22Rv1 (cell line): ENCODE results near the gene NARF.
"Not testable (repeated sequence)": the region's sequence is repeated elsewhere in the genome, so short reads cannot be mapped to it uniquely, and the experiment has no call there.

ENCODE experiments used
- H3K27ac ChIP-seq: fragments of 450-650 bp; 2 replicates; pipeline ENCODE4 v1.5.1; 2017
- CTCF ChIP-seq: fragments of 450-650 bp; IDR thresholded peaks from 2 replicates; pipeline ENCODE4 v1.5.1; 2017; ENCODE audit warnings: mild to moderate bottlenecking
- ZFX ChIP-seq: fragments of 450-650 bp; IDR thresholded peaks from 2 replicates; pipeline ENCODE4 v1.6.1; 2017; ENCODE audit warnings: antibody characterized with exemption, borderline replicate concordance

Gene NARF

DNA sequence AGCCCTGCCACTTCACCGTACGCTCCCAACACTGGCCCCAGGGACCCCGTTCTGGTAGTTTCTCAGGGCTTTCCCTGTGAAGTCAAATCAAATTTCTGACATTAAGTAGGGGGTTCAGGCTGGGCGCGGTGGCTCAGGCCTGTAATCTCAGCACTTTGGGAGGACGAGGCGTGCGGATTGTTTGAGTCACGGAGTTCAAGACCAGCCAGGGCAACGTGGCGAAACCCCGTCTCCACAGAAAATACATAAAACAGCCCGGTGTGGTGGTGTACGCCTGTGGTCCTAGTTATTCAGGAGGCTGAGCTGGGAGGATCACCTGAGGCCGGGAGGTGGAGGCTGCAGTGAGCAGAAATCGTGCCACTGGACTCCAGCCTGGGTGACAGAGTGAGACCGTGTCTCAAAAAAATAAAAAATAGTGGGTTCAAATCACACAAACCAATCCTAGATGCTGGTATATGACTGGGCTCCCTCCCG lies 8.6 kb upstream of the NARF start:
- peak overlapping the region; percentile 82 for H3K27ac ChIP-seq
- TF ChIP-seq ZFX (no peak), CTCF (no peak)

- peak within 1 kb of the TSS; percentile 82 for H3K27ac ChIP-seq
- TF ChIP-seq ZFX = no peak
- no peak for TF ChIP-seq CTCF
Measured at GRCh38 chr17:82450357-82451106, 8.0 kb upstream of the NARF start, which contains the start of gene CYBC1. Gene CYBC1, minus strand, starts transcription at chr17:82450752. Its CDS starts 1,498 bp downstream, at chr17:82449254.

GRCh38 chr17:82452162-82452561 lies 6.4 kb upstream of the NARF start:
- TF ChIP-seq CTCF = no peak
- no peak for TF ChIP-seq ZFX
- H3K27ac ChIP-seq = no peak overlapping the region

DNA sequence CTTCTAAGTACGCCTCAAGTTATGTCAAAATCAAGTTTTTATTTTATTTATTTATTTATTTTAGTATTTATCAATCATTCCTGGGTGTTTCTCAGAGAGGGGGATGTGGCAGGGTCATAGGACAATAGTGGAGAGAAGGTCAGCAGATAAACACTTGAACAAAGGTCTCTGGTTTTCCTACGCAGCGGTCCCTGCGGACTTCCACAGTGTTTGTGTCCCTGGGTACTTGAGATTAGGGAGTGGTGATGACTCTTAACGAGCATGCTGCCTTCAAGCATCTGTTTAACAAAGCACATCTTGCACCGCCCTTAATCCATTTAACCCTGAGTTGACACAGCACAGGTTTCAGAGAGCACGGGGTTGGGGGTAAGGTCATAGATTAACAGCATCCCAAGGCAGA lies 5.4 kb upstream of the NARF start:
- H3K27ac ChIP-seq = not testable (repeated sequence)

GRCh38 chr17:82453706-82454105 lies 4.8 kb upstream of the NARF start:
- H3K27ac ChIP-seq = not testable (repeated sequence)

DNA sequence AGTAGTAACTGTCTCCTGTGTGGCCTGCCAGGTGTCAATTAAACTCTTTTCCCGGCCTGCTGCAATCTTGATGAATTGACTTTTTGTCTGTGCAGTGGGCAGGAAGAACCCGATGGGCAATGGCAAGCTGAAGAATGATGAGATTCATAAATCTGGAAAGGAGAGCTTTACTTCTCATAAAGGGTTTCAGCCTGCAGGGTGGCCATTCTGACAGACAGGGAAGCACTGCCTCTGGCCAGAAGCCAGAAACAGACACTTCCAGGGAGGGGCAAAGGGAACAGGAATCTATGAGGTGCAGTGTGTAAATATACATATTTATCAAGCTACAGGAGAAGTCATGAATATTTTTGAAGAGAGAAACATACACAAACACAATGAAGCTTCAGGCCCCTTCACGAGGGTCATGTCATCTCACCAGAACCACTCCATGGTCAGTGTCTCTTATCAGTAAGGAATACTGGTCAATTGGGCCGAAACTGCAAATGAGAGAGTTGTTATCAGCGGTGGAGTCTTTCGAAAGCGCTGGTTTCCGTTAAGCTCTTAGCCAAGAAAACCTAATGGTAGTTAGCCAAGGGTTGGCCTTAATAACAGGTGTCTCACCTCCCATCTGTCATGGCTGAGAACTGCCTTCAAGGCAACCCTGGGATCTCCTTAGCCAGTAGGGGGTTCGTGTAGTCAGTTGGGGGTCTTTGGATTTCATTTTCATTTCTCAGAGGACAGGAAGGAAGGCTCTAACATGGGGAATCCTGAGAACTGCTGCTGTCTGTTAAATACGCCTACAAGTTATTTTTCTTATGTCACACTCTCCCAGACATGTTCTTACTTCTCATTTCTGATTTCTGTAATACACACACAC lies 1.2 kb upstream of the NARF start:
- TF ChIP-seq CTCF (no peak), ZFX (no peak)
- peak overlapping the region; percentile 99 for H3K27ac ChIP-seq

DNA sequence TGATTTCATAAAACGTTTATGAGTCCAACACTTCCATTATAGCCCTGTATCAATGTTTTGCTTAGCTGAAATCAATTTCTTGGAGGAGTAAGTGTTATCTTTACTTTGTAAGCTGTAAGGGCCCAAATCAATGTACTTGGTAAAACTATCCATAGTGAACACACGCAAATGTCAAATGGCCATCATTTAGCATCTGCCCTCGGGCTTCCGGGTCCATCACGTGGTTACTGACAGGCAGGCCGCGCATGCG lies 687 bp upstream of the NARF start:
- TF ChIP-seq CTCF (no peak), ZFX (no peak)
- H3K27ac ChIP-seq = peak overlapping the region; percentile 99

- peak overlapping the region; percentile 99 for H3K27ac ChIP-seq
- no peak for TF ChIP-seq ZFX
- TF ChIP-seq CTCF = no peak
Measured at GRCh38 chr17:82458885-82459424, 414 bp downstream of the NARF start.

DNA sequence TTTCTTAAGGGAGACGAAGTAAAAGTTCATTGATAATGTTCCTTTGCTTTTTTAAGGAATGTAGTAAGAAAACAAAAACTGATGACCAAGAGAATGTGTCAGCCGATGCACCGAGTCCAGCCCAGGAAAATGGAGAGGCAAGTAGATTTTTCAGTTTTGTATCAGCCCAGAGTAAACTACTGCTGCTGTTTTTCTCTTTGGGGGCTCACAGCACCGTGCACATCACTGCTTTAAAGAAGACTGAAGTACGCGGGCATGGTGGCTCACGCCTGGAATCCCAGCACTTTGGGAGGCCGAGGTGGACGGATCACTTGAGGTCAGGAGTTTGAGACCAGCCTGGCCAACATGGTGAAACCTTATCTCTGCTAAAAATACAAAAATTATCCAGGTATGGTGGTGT lies 1.4 kb downstream of the NARF start:
- H3K27ac ChIP-seq = not testable (repeated sequence)
